K562 (cell line): Measurements from ENCODE around the gene CDT1.

ENCODE experiments used
- DPF2 ChIP-seq: fragments of 450-650 bp; IDR thresholded peaks from 2 replicates; pipeline ENCODE4 v1.6.1; 2016
- HNRNPLL ChIP-seq: fragments of 200-400 bp; formaldehyde crosslinking; IDR thresholded peaks from 2 replicates; pipeline ENCODE4 v1.6.1; 2017; ENCODE audit warnings: low read length, low read depth, mild to moderate bottlenecking; ENCODE audit not compliant: poor library complexity, severe bottlenecking
- SMAD4 ChIP-seq: fragments of 250-450 bp; sonication (Bioruptor Pico); conservative IDR thresholded peaks from 2 replicates; pipeline ENCODE4 v1.8.0; 2021; ENCODE audit warnings: inconsistent platforms, mild to moderate bottlenecking, moderate library complexity
- TF ChIP-seq, protein P1 (sequence below), 3 experiments: IDR thresholded peaks in 2 of 3; conservative IDR thresholded peaks in 1 of 3; 2 replicates each; pipeline ENCODE4 v1.5.1; 2011 to 2012; ENCODE audit warnings: low read length in 3 of 3, mild to moderate bottlenecking in 3 of 3, control low read depth in 2 of 3, improper control_type of control experiment in 1 of 3, inconsistent platforms in 1 of 3, low read depth in 1 of 3, mixed read lengths in 1 of 3, moderate library complexity in 1 of 3; ENCODE audit not compliant: insufficient read depth in 2 of 3

DNA sequence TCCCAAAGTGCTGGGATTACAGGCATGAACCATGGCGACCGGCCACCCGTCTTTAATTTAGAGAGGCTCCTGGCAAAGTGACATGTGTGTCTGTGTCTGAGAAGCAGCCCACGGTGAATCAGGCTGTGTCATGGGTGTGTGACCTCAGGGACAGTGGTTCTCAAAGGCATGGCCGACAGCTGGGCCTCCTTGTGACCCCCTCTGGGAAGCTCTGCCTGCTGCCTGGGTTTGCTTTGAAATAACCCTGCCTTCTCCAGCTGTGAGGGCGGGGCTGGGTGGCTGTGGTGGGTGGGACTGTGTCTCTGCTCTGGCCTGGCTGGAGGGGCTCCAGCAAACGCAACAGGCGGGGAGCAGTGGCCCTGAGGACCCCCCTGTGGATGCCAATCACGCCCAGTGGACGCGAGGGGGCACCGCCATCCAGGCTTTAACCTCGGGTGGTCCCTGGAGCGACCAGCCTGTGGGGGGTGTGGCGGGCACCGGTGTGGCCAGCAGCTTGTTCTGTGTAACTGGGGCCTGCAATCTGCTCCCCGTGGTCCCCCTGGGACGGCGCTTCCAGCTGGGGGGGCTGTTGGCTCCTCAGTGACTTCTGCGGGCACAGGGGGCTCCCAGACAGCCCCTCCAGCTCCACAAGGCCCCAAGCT lies 16.9 kb downstream of the CDT1 start:
- TF ChIP-seq SMAD4 (CRISPR knock-in tag) (no peak), DPF2 (no peak), HNRNPLL (no peak)
- TF ChIP-seq, protein P1, sequence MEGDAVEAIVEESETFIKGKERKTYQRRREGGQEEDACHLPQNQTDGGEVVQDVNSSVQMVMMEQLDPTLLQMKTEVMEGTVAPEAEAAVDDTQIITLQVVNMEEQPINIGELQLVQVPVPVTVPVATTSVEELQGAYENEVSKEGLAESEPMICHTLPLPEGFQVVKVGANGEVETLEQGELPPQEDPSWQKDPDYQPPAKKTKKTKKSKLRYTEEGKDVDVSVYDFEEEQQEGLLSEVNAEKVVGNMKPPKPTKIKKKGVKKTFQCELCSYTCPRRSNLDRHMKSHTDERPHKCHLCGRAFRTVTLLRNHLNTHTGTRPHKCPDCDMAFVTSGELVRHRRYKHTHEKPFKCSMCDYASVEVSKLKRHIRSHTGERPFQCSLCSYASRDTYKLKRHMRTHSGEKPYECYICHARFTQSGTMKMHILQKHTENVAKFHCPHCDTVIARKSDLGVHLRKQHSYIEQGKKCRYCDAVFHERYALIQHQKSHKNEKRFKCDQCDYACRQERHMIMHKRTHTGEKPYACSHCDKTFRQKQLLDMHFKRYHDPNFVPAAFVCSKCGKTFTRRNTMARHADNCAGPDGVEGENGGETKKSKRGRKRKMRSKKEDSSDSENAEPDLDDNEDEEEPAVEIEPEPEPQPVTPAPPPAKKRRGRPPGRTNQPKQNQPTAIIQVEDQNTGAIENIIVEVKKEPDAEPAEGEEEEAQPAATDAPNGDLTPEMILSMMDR (IDR thresholded peaks at IDR 0.05 in 2 of 3, conservative IDR thresholded peaks at IDR 0.05 in 1 of 3; ENCODE audit: insufficient read depth in 2 of 3, low read depth in 1 of 3, low read length in 3 of 3), result no peak
